K562 (cell line): Measurements from ENCODE around the gene FTO. TPM values are rescaled to one million over a fixed set of nuclear protein-coding genes. Genes with fewer than 3 reads are reported as not detected.
A peak's percentile ranks its signal among the peaks of the same experiment; 100 is the strongest.

Experiments
- ATAC-seq: fragments of 200-7000 bp; cut with Tn5 transposase; 3 replicates; pipeline ENCODE4 v1.9.1; 2020; ENCODE audit warnings: moderate library complexity
- BruUV-seq: library from RNA; stranded (reverse); fragments of 400-500 nt; replicated peaks from 2 replicates; lab custom pipeline; 2021; lab: Mats Ljungman, UMichigan
- CTCF ChIA-PET: fragments of 300-600 bp; formaldehyde crosslinking; extraction: SDS; loops from one replicate; lab custom pipeline; 2021; ENCODE audit warnings: low intra/inter-chr PET ratio; lab: Yijun Ruan, JAX
- POLR2A ChIA-PET: fragments of 300-600, 350-650 bp; sonication (Branson Sonifier 250); formaldehyde crosslinking; extraction: SDS; loops from one replicate; lab custom pipeline; 2021; ENCODE audit warnings: antibody characterized with exemption, inconsistent platforms; lab: Yijun Ruan, JAX
- DNase-seq, 4 experiments: peaks; one replicate each; pipeline versions ENCODE4 v3.0.0 to v3.0.0-alpha.2; 2011 to 2018; ENCODE audit warnings: low spot score in 3 of 4, mixed read lengths in 3 of 4; ENCODE audit errors: extremely low read depth in 1 of 4
- FAIRE-seq: peaks from 2 replicates; lab custom pipeline; 2011; peaks lifted over from hg19 to GRCh38; lab: Jason Lieb, UNC
- H2AFZ ChIP-seq: 2 replicates; pipeline ENCODE4 v1.6.0; 2011; ENCODE audit warnings: low read depth, low read length, control low read depth, inconsistent platforms
- H3K27ac ChIP-seq: fragments of 200-600 bp; 3 replicates; pipeline ENCODE4 v1.8.0; 2011; ENCODE audit warnings: low read depth, mild to moderate bottlenecking, control low read depth, inconsistent platforms, low read length, moderate library complexity, mixed read lengths; ENCODE audit errors: extremely low read depth
- H3K27me3 ChIP-seq, 2 experiments: fragments of 300-600 bp in 1 of 2; 2 replicates in 1 of 2; 3 replicates in 1 of 2; pipeline versions ENCODE4 v1.6.0 to v1.8.0; 2011; ENCODE audit warnings: inconsistent platforms in 2 of 2, low read length in 2 of 2, mild to moderate bottlenecking in 1 of 2, mixed read lengths in 1 of 2, moderate library complexity in 1 of 2; ENCODE audit not compliant: control insufficient read depth in 2 of 2, insufficient read depth in 2 of 2
- H3K36me3 ChIP-seq: fragments of 300-600 bp; 3 replicates; pipeline ENCODE4 v1.8.0; 2011; ENCODE audit warnings: mild to moderate bottlenecking, low read length, inconsistent platforms; ENCODE audit not compliant: control insufficient read depth, insufficient read depth
- H3K4me1 ChIP-seq, 2 experiments: fragments of 200-600 bp in 1 of 2; replicated peaks in 1 of 2; 2 replicates in 1 of 2; 3 replicates in 1 of 2; pipeline versions ENCODE4 v1.5.1 to v1.8.0; 2011; ENCODE audit warnings: inconsistent platforms in 2 of 2, low read length in 2 of 2, mild to moderate bottlenecking in 1 of 2, mixed read lengths in 1 of 2, moderate library complexity in 1 of 2; ENCODE audit not compliant: control insufficient read depth in 2 of 2, insufficient read depth in 2 of 2
- H3K4me2 ChIP-seq: 2 replicates; pipeline ENCODE4 v1.6.1; 2011; ENCODE audit warnings: low read length, control low read depth, inconsistent platforms, mixed read lengths; ENCODE audit not compliant: insufficient read depth
- H3K4me3 ChIP-seq: fragments of 200-600 bp; sonication (generic), shearing (Covaris generic); 2 replicates; pipeline ENCODE4 v1.5.1; 2016; ENCODE audit warnings: control low read depth, inconsistent platforms
- H3K79me2 ChIP-seq: fragments of 200-600 bp; 3 replicates; pipeline ENCODE4 v1.8.0; 2011; ENCODE audit warnings: low read length, inconsistent platforms; ENCODE audit not compliant: control insufficient read depth, insufficient read depth
- H3K9ac ChIP-seq, 2 experiments: 2 replicates each; pipeline versions ENCODE4 v1.6.0 to v1.6.1; 2011; ENCODE audit warnings: low read depth in 2 of 2, low read length in 2 of 2, control low read depth in 1 of 2, inconsistent platforms in 1 of 2, mild to moderate bottlenecking in 1 of 2, mixed read lengths in 1 of 2; ENCODE audit not compliant: insufficient read depth in 1 of 2
- H3K9me1 ChIP-seq: one replicate; pipeline ENCODE4 v1.6.0; 2011; ENCODE audit warnings: inconsistent platforms, mild to moderate bottlenecking, low read length, moderate library complexity; ENCODE audit not compliant: control insufficient read depth, insufficient read depth
- H3K9me3 ChIP-seq: replicated peaks from 2 replicates; pipeline ENCODE4 v1.5.1; 2011; ENCODE audit warnings: low read depth, low read length, inconsistent platforms; ENCODE audit not compliant: control insufficient read depth, insufficient read depth
- H4K20me1 ChIP-seq: replicated peaks from 2 replicates; pipeline ENCODE4 v1.6.1; 2011; ENCODE audit warnings: low read length, inconsistent platforms, mixed read lengths; ENCODE audit not compliant: control insufficient read depth, insufficient read depth
- CAMTA2 ChIP-seq: fragments of 250-450 bp; sonication (Bioruptor Pico); conservative IDR thresholded peaks from 2 replicates; pipeline ENCODE4 v1.5.1; 2022
- CHCHD3 ChIP-seq: fragments of 250-450 bp; sonication (Bioruptor Pico); IDR thresholded peaks from 2 replicates; pipeline ENCODE4 v2.1.2; 2022; ENCODE audit warnings: mild to moderate bottlenecking
- DMBX1 ChIP-seq: fragments of 250-450 bp; sonication (Bioruptor Pico); IDR thresholded peaks from 2 replicates; pipeline ENCODE4 v1.8.0; 2022; ENCODE audit warnings: inconsistent platforms, mild to moderate bottlenecking, moderate library complexity, borderline replicate concordance
- E4F1 ChIP-seq: fragments of 250-450 bp; sonication (Bioruptor Pico); IDR thresholded peaks from 2 replicates; pipeline ENCODE4 v1.5.0; 2021; ENCODE audit warnings: mild to moderate bottlenecking, borderline replicate concordance
- THRAP3 ChIP-seq: fragments of 450-650 bp; IDR thresholded peaks from 2 replicates; pipeline ENCODE4 v1.6.1; 2016; ENCODE audit warnings: mild to moderate bottlenecking, inconsistent platforms, borderline replicate concordance
- ZNF695 ChIP-seq: fragments of 450-650 bp; formaldehyde crosslinking; IDR thresholded peaks from 2 replicates; pipeline ENCODE4 v1.4.0; 2020; ENCODE audit warnings: mild to moderate bottlenecking, moderate library complexity
- WGBS: fragments of 100-300 bp; shearing (Covaris generic); methylation state at CpG from one replicate; pipeline ENCODE4 v1.1.6; 2016; ENCODE audit warnings: low coverage, mixed read lengths; ENCODE audit not compliant: insufficient coverage; ENCODE audit errors: missing lambda C conversion rate; 5-methylcytosine and 5-hydroxymethylcytosine counted together
- in situ Hi-C: fragments of 300-500 bp; cut with MboI; formaldehyde crosslinking; loops from 4 replicates; pipeline ENCODE4 v1.15.0; 2018; ENCODE audit warnings: inconsistent platforms, mixed read lengths
- intact Hi-C: fragments of 100-400 bp; cut with micrococcal nuclease; formaldehyde crosslinking; loops from 2 replicates; pipeline ENCODE4 v1.14.2; 2022
- polyA plus RNA-seq, 8 experiments: library from polyadenylated mRNA; depleted of rRNA in 4 of 8; stranded (reverse) in 5 of 8; unstranded in 3 of 8; fragments of >200 nt; fragmentation: Nextera tagmentation in 2 of 8; fragmentation: Illumina TruSeq in 1 of 8; extraction: Ambion mirVana in 2 of 8; extraction: Trizol in 1 of 8; gene quantifications; 2 replicates each; pipeline versions ENCODE4 v1.2.1 to v1.2.3, GENCODE V29; 2011 to 2014; ENCODE audit warnings: inconsistent platforms in 1 of 8, missing spikeins in 1 of 8
- total RNA-seq, 7 experiments: library from RNA; depleted of rRNA in 6 of 7; stranded (reverse); fragments of >200 nt in 6 of 7; fragmentation: Illumina TruSeq in 2 of 7; extraction: Trizol in 2 of 7; gene quantifications; 2 replicates each; pipeline versions ENCODE4 v1.2.1 to v1.2.3, GENCODE V29; 2011 to 2021; ENCODE audit warnings: low replicate concordance in 1 of 7
- TF ChIP-seq, protein P1 (sequence below), 3 experiments: IDR thresholded peaks in 2 of 3; conservative IDR thresholded peaks in 1 of 3; 2 replicates each; pipeline ENCODE4 v1.5.1; 2011 to 2012; ENCODE audit warnings: low read length in 3 of 3, mild to moderate bottlenecking in 3 of 3, control low read depth in 2 of 3, improper control_type of control experiment in 1 of 3, inconsistent platforms in 1 of 3, low read depth in 1 of 3, mixed read lengths in 1 of 3, moderate library complexity in 1 of 3; ENCODE audit not compliant: insufficient read depth in 2 of 3
- TF ChIP-seq, protein P2 (sequence below), 2 experiments: IDR thresholded peaks in 1 of 2; conservative IDR thresholded peaks in 1 of 2; 2 replicates each; pipeline ENCODE4 v1.6.1; 2016; ENCODE audit warnings: low read depth in 2 of 2, mild to moderate bottlenecking in 1 of 2, missing compliant biosample characterization in 1 of 2, missing genetic modification characterization in 1 of 2, moderate library complexity in 1 of 2
- TF ChIP-seq, protein P3 (sequence below): IDR thresholded peaks from 3 replicates; pipeline ENCODE4 v1.6.1; 2011; ENCODE audit warnings: borderline replicate concordance, mild to moderate bottlenecking, moderate library complexity; ENCODE audit not compliant: insufficient read length; ENCODE audit errors: extremely low read depth

FTO gene
- total and polyA plus RNA-seq, 9 of the 15 experiments (the other 6 are each of a cell fraction or from before 2014, with no cell fraction given): 11.3 to 27.7 (median 25.5) TPM

GRCh38 chr16:53773150-53773846 is 69.3 kb downstream of the FTO start:
- intact Hi-C loops (loop anchor here (2.0 to 10.0 kb wide), 2 partner anchors 120 to 502 kb away; no protein-coding TSS in a partner anchor), in situ Hi-C loops (no loop called here)
- Histone ChIP-seq H4K20me1 (peaks cover 18% of the 10 kb centered on the region), H3K4me2 (no peak overlapping the region), H3K4me3 (no peak overlapping the region), H3K27me3 (no peaks in the 10 kb centered on the region; a peak in 1 of 5 replicates), H3K9ac (no peak overlapping the region), H3K79me2 (no peaks in the 10 kb centered on the region), H3K27ac (no peak overlapping the region), H3K36me3 (no peaks in the 10 kb centered on the region), H3K9me3 (no peaks in the 10 kb centered on the region), H3K4me1 (peaks cover 0 to 4% of the 10 kb centered on the region in 2 experiments; a peak in 2 of 5 replicates), H2AFZ (no peak overlapping the region), H3K9me1 (no peaks in the 10 kb centered on the region)
- WGBS: 26% methylated on average over 5 of the region's 5 CpGs
- ChIA-PET CTCF (interaction anchor here (0.5 kb wide), 1 partner anchor 113 kb away, joined by 3 read pairs; no protein-coding TSS in a partner anchor), POLR2A (interaction anchor here (1.1 to 1.5 kb wide), 3 partner anchors 9 to 21 kb away, joined by 3 to 4 read pairs (median 3); no protein-coding TSS in a partner anchor)
- peak; percentile 81 for ATAC-seq
- FAIRE-seq: peak; percentile 72
- BruUV-seq: no TSS peak
- DNase-seq: peak; percentile 8 to 65 (median 28)
- TF ChIP-seq CAMTA2 (no peak), DMBX1 (no peak), CHCHD3 (CRISPR knock-in tag) (no peak), E4F1 (CRISPR knock-in tag) (no peak), ZNF695 (CRISPR knock-in tag) (no peak), THRAP3 (no peak)
- TF ChIP-seq, protein P1, sequence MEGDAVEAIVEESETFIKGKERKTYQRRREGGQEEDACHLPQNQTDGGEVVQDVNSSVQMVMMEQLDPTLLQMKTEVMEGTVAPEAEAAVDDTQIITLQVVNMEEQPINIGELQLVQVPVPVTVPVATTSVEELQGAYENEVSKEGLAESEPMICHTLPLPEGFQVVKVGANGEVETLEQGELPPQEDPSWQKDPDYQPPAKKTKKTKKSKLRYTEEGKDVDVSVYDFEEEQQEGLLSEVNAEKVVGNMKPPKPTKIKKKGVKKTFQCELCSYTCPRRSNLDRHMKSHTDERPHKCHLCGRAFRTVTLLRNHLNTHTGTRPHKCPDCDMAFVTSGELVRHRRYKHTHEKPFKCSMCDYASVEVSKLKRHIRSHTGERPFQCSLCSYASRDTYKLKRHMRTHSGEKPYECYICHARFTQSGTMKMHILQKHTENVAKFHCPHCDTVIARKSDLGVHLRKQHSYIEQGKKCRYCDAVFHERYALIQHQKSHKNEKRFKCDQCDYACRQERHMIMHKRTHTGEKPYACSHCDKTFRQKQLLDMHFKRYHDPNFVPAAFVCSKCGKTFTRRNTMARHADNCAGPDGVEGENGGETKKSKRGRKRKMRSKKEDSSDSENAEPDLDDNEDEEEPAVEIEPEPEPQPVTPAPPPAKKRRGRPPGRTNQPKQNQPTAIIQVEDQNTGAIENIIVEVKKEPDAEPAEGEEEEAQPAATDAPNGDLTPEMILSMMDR (IDR thresholded peaks at IDR 0.05 in 2 of 3, conservative IDR thresholded peaks at IDR 0.05 in 1 of 3; ENCODE audit: insufficient read depth in 2 of 3, low read depth in 1 of 3, low read length in 3 of 3): peak; percentile 48 to 76 (median 62)
- TF ChIP-seq, protein P2, sequence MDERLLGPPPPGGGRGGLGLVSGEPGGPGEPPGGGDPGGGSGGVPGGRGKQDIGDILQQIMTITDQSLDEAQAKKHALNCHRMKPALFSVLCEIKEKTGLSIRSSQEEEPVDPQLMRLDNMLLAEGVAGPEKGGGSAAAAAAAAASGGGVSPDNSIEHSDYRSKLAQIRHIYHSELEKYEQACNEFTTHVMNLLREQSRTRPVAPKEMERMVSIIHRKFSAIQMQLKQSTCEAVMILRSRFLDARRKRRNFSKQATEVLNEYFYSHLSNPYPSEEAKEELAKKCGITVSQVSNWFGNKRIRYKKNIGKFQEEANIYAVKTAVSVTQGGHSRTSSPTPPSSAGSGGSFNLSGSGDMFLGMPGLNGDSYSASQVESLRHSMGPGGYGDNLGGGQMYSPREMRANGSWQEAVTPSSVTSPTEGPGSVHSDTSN (CRISPR knock-in tag; IDR thresholded peaks at IDR 0.05; ENCODE audit: low read depth): no peak
- TF ChIP-seq, protein P2 (tag; conservative IDR thresholded peaks at IDR 0.05; ENCODE audit: low read depth): 0 out of 2 replicates have a peak, but pooled peaks have one; percentile 34
- TF ChIP-seq, protein P3, sequence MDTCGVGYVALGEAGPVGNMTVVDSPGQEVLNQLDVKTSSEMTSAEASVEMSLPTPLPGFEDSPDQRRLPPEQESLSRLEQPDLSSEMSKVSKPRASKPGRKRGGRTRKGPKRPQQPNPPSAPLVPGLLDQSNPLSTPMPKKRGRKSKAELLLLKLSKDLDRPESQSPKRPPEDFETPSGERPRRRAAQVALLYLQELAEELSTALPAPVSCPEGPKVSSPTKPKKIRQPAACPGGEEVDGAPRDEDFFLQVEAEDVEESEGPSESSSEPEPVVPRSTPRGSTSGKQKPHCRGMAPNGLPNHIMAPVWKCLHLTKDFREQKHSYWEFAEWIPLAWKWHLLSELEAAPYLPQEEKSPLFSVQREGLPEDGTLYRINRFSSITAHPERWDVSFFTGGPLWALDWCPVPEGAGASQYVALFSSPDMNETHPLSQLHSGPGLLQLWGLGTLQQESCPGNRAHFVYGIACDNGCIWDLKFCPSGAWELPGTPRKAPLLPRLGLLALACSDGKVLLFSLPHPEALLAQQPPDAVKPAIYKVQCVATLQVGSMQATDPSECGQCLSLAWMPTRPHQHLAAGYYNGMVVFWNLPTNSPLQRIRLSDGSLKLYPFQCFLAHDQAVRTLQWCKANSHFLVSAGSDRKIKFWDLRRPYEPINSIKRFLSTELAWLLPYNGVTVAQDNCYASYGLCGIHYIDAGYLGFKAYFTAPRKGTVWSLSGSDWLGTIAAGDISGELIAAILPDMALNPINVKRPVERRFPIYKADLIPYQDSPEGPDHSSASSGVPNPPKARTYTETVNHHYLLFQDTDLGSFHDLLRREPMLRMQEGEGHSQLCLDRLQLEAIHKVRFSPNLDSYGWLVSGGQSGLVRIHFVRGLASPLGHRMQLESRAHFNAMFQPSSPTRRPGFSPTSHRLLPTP: no peak
